ENCODE measurements around the gene DAB2IP. TPM values are rescaled to one million over a fixed set of nuclear protein-coding genes. Genes with fewer than 3 reads are reported as not detected.
"Not testable (repeated sequence)": the region's sequence is repeated elsewhere in the genome, so short reads cannot be mapped to it uniquely, and the experiment has no call there.

The DAB2IP gene
- total RNA-seq, 1 experiment from 2014 or later, result 31.0 TPM

GRCh38 chr9:121790841-121791240 is 139.4 kb downstream of the DAB2IP start:
- intact Hi-C loops (cut with micrococcal nuclease), result no loop called here
- Histone ChIP-seq H3K9me2 (ENCODE audit: insufficient read depth) (no peaks in the 10 kb centered on the region), H3K36me3 (ENCODE audit: control insufficient read depth in 1 of 2, insufficient read depth in 2 of 2, low read length in 2 of 2) (no peaks in the 10 kb centered on the region), H3K79me2 (ENCODE audit: insufficient read depth, low read length) (no peaks in the 10 kb centered on the region), H4K20me1 (ENCODE audit: insufficient read depth) (no peaks in the 10 kb centered on the region), H3K4me3 (replicated peaks in 1 of 2; ENCODE audit: low read depth in 1 of 2, low read length in 2 of 2) (no peak overlapping the region), H3K27ac (ENCODE audit: low read depth, low read length) (no peak overlapping the region), H3K4me1 (ENCODE audit: control insufficient read depth in 1 of 2, insufficient read depth in 2 of 2, low read length in 2 of 2) (no peaks in the 10 kb centered on the region), H3K9me3 (ENCODE audit: control insufficient read depth in 1 of 2, insufficient read depth in 1 of 2, low read depth in 1 of 2, low read length in 2 of 2) (no peaks in the 10 kb centered on the region), H3K27me3 (ENCODE audit: insufficient read depth, low read length) (no peaks in the 10 kb centered on the region), H2AFZ (ENCODE audit: low read depth, low read length, poor library complexity, severe bottlenecking) (no peak overlapping the region), H3K4me2 (ENCODE audit: low read length) (no peak overlapping the region), H3K9ac (ENCODE audit: low read length) (no peak overlapping the region)
- RAD21 ChIA-PET (ENCODE audit: low non-redundant PET in 1 of 2, low total read pairs in 2 of 2, uncharacterized antibody in 2 of 2, unreplicated experiment in 2 of 2), result no interaction called here
- POLR2A ChIA-PET, result no interaction called here
- no peak for TF ChIP-seq ZBTB33 (IDR thresholded peaks at IDR 0.05; ENCODE audit: extremely low read depth, insufficient replicate concordance, low read length)
- no peak for TF ChIP-seq CTCF (IDR thresholded peaks at IDR 0.05 in 2 of 3, conservative IDR thresholded peaks at IDR 0.05 in 1 of 3; ENCODE audit: borderline replicate concordance in 1 of 3, insufficient read depth in 1 of 3, low read depth in 2 of 3, low read length in 2 of 3)
- TF ChIP-seq ZNF274 (IDR thresholded peaks at IDR 0.05; ENCODE audit: low read depth, low read length), result no peak
- TF ChIP-seq POLR2AphosphoS5 (IDR thresholded peaks at IDR 0.05; ENCODE audit: low read depth, low read length), result no peak
- no TSS peak for BruUV-seq (replicated peaks)
- ATAC-seq, result no peak
- no peak for DNase-seq (ENCODE audit: low read depth, low spot score)
- CTCF ChIA-PET, result no interaction called here

- H3K27ac ChIP-seq (ENCODE audit: low read depth, low read length); H3K79me2 ChIP-seq (ENCODE audit: insufficient read depth, low read length); ATAC-seq; POLR2A ChIA-PET; H3K27me3 ChIP-seq (ENCODE audit: insufficient read depth, low read length); CTCF ChIA-PET; H4K20me1 ChIP-seq (ENCODE audit: insufficient read depth); BruUV-seq (replicated peaks); intact Hi-C loops (cut with micrococcal nuclease); H3K4me1 ChIP-seq (ENCODE audit: control insufficient read depth in 1 of 2, insufficient read depth in 2 of 2, low read length in 2 of 2); RAD21 ChIA-PET (ENCODE audit: low non-redundant PET in 1 of 2, low total read pairs in 2 of 2, uncharacterized antibody in 2 of 2, unreplicated experiment in 2 of 2); H3K9me2 ChIP-seq (ENCODE audit: insufficient read depth); H3K9me3 ChIP-seq (ENCODE audit: control insufficient read depth in 1 of 2, insufficient read depth in 1 of 2, low read depth in 1 of 2, low read length in 2 of 2); H3K36me3 ChIP-seq (ENCODE audit: control insufficient read depth in 1 of 2, insufficient read depth in 2 of 2, low read length in 2 of 2); H3K4me2 ChIP-seq (ENCODE audit: low read length); DNase-seq (ENCODE audit: low read depth, low spot score); H2AFZ ChIP-seq (ENCODE audit: low read depth, low read length, poor library complexity, severe bottlenecking); H3K4me3 ChIP-seq (replicated peaks in 1 of 2; ENCODE audit: low read depth in 1 of 2, low read length in 2 of 2); H3K9ac ChIP-seq (ENCODE audit: low read length): not testable (repeated sequence)
Observed at GRCh38 chr9:121792476-121792875, 141.0 kb downstream of the DAB2IP start.

GRCh38 chr9:121794334-121794733 is 142.9 kb downstream of the DAB2IP start:
- BruUV-seq (replicated peaks); H3K4me1 ChIP-seq (ENCODE audit: control insufficient read depth in 1 of 2, insufficient read depth in 2 of 2, low read length in 2 of 2); DNase-seq (ENCODE audit: low read depth, low spot score); ATAC-seq; H4K20me1 ChIP-seq (ENCODE audit: insufficient read depth); H3K9me2 ChIP-seq (ENCODE audit: insufficient read depth); POLR2A ChIA-PET; H3K4me2 ChIP-seq (ENCODE audit: low read length); H3K4me3 ChIP-seq (replicated peaks in 1 of 2; ENCODE audit: low read depth in 1 of 2, low read length in 2 of 2); RAD21 ChIA-PET (ENCODE audit: low non-redundant PET in 1 of 2, low total read pairs in 2 of 2, uncharacterized antibody in 2 of 2, unreplicated experiment in 2 of 2); H3K9ac ChIP-seq (ENCODE audit: low read length); H3K9me3 ChIP-seq (ENCODE audit: control insufficient read depth in 1 of 2, insufficient read depth in 1 of 2, low read depth in 1 of 2, low read length in 2 of 2); intact Hi-C loops (cut with micrococcal nuclease); H3K79me2 ChIP-seq (ENCODE audit: insufficient read depth, low read length); H2AFZ ChIP-seq (ENCODE audit: low read depth, low read length, poor library complexity, severe bottlenecking); CTCF ChIA-PET; H3K27me3 ChIP-seq (ENCODE audit: insufficient read depth, low read length); H3K27ac ChIP-seq (ENCODE audit: low read depth, low read length); H3K36me3 ChIP-seq (ENCODE audit: control insufficient read depth in 1 of 2, insufficient read depth in 2 of 2, low read length in 2 of 2): not testable (repeated sequence)

Data from HCT116 (cell line).